ENCODE measurements around the gene DRAM1.

GRCh38 chr12:101889211-101889752 lies 11.9 kb downstream of the DRAM1 start:
- TF ChIP-seq HDAC2 (IDR thresholded peaks at IDR 0.05) (no peak), POLR2AphosphoS5 (IDR thresholded peaks at IDR 0.05; ENCODE audit: low read length) (no peak), TCF7 (IDR thresholded peaks at IDR 0.05; ENCODE audit: borderline replicate concordance) (no peak), KDM1A (IDR thresholded peaks at IDR 0.05; ENCODE audit: borderline replicate concordance) (no peak), CTCF (IDR thresholded peaks at IDR 0.05 in 2 of 3, conservative IDR thresholded peaks at IDR 0.05 in 1 of 3; ENCODE audit: control insufficient read depth in 2 of 3, extremely low read depth in 1 of 3, insufficient read depth in 1 of 3, low read depth in 3 of 3, low read length in 3 of 3) (no peak), IRF3 (IDR thresholded peaks at IDR 0.05) (no peak), BCL3 (IDR thresholded peaks at IDR 0.05; ENCODE audit: borderline replicate concordance, insufficient read depth, low read depth, low read length, poor library complexity, severe bottlenecking) (no peak), ELK1 (IDR thresholded peaks at IDR 0.05; ENCODE audit: low read depth, low read length) (no peak), JUND (IDR thresholded peaks at IDR 0.05; ENCODE audit: low read depth, low read length) (no peak), FOXK2 (IDR thresholded peaks at IDR 0.05) (no peak), CEBPB (IDR thresholded peaks at IDR 0.05; ENCODE audit: borderline replicate concordance in 1 of 2, low read depth in 2 of 2, low read length in 2 of 2) (no peak), SIX5 (IDR thresholded peaks at IDR 0.05; ENCODE audit: low read depth, low read length, severe bottlenecking) (no peak), USF2 (IDR thresholded peaks at IDR 0.05; ENCODE audit: borderline replicate concordance, low read depth, low read length) (no peak)
- TF ChIP-seq, protein P1, sequence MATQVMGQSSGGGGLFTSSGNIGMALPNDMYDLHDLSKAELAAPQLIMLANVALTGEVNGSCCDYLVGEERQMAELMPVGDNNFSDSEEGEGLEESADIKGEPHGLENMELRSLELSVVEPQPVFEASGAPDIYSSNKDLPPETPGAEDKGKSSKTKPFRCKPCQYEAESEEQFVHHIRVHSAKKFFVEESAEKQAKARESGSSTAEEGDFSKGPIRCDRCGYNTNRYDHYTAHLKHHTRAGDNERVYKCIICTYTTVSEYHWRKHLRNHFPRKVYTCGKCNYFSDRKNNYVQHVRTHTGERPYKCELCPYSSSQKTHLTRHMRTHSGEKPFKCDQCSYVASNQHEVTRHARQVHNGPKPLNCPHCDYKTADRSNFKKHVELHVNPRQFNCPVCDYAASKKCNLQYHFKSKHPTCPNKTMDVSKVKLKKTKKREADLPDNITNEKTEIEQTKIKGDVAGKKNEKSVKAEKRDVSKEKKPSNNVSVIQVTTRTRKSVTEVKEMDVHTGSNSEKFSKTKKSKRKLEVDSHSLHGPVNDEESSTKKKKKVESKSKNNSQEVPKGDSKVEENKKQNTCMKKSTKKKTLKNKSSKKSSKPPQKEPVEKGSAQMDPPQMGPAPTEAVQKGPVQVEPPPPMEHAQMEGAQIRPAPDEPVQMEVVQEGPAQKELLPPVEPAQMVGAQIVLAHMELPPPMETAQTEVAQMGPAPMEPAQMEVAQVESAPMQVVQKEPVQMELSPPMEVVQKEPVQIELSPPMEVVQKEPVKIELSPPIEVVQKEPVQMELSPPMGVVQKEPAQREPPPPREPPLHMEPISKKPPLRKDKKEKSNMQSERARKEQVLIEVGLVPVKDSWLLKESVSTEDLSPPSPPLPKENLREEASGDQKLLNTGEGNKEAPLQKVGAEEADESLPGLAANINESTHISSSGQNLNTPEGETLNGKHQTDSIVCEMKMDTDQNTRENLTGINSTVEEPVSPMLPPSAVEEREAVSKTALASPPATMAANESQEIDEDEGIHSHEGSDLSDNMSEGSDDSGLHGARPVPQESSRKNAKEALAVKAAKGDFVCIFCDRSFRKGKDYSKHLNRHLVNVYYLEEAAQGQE (IDR thresholded peaks at IDR 0.05; ENCODE audit: low read depth, low read length), result no peak
